HTR-8/SVneo (cell line): ENCODE measurements around the gene DAPK1.
"Not testable (repeated sequence)": the region's sequence is repeated elsewhere in the genome, so short reads cannot be mapped to it uniquely, and the experiment has no call there.

ENCODE experiments used
- DNase-seq: peaks from one replicate; pipeline ENCODE4 v3.0.0; 2011; ENCODE audit warnings: low spot score, mixed read lengths; ENCODE audit not compliant: insufficient read length
- FAIRE-seq: peaks from 2 replicates; lab custom pipeline; 2011; peaks lifted over from hg19 to GRCh38; lab: Jason Lieb, UNC

Gene DAPK1

GRCh38 chr9:87535817-87536539, 38.3 kb downstream of the DAPK1 start:
- DNase-seq: no peak
- FAIRE-seq: no peak

GRCh38 chr9:87537625-87538024, 40.0 kb downstream of the DAPK1 start:
- no peak for DNase-seq
- FAIRE-seq: no peak

GRCh38 chr9:87540444-87541105, 42.9 kb downstream of the DAPK1 start:
- FAIRE-seq (no peak), DNase-seq (no peak)

GRCh38 chr9:87541663-87542062, 44.0 kb downstream of the DAPK1 start:
- no peak for DNase-seq
- no peak for FAIRE-seq

- no peak for FAIRE-seq
- no peak for DNase-seq
Measured at GRCh38 chr9:87542141-87542540, 44.5 kb downstream of the DAPK1 start.

GRCh38 chr9:87543251-87543650, 45.6 kb downstream of the DAPK1 start:
- DNase-seq: no peak

GRCh38 chr9:87545858-87546257, 48.2 kb downstream of the DAPK1 start:
- no peak for FAIRE-seq
- no peak for DNase-seq

More at GRCh38 chr9:87543251-87543650, 45.6 kb downstream of the DAPK1 start:
- FAIRE-seq: no peak

GRCh38 chr9:87546704-87547103, 49.0 kb downstream of the DAPK1 start:
- FAIRE-seq: no peak
- no peak for DNase-seq

GRCh38 chr9:87547671-87548081, 50.0 kb downstream of the DAPK1 start:
- no peak for FAIRE-seq
- DNase-seq: no peak

- no peak for FAIRE-seq
- no peak for DNase-seq
Measured at GRCh38 chr9:87548159-87548558, 50.5 kb downstream of the DAPK1 start.

- not testable (repeated sequence) for FAIRE-seq, DNase-seq
Measured at GRCh38 chr9:87549088-87549487, 51.4 kb downstream of the DAPK1 start.

- FAIRE-seq (no peak), DNase-seq (no peak)
Measured at GRCh38 chr9:87549791-87550190, 52.1 kb downstream of the DAPK1 start.

GRCh38 chr9:87550253-87550954, 52.7 kb downstream of the DAPK1 start:
- no peak for FAIRE-seq

GRCh38 chr9:87551772-87552217, 54.1 kb downstream of the DAPK1 start:
- DNase-seq (no peak), FAIRE-seq (no peak)

More at GRCh38 chr9:87550253-87550954, 52.7 kb downstream of the DAPK1 start:
- no peak for DNase-seq

GRCh38 chr9:87554171-87554910, 56.7 kb downstream of the DAPK1 start:
- no peak for DNase-seq
- FAIRE-seq: no peak

GRCh38 chr9:87554976-87555375, 57.3 kb downstream of the DAPK1 start:
- DNase-seq (no peak), FAIRE-seq (no peak)

- no peak for DNase-seq
- FAIRE-seq: no peak
Measured at GRCh38 chr9:87556039-87556438, 58.4 kb downstream of the DAPK1 start.

- DNase-seq: no peak
- no peak for FAIRE-seq
Measured at GRCh38 chr9:87556821-87557220, 59.2 kb downstream of the DAPK1 start.

- DNase-seq (no peak), FAIRE-seq (no peak)
Measured at GRCh38 chr9:87557996-87558395, 60.3 kb downstream of the DAPK1 start.

- DNase-seq (no peak), FAIRE-seq (no peak)
Measured at GRCh38 chr9:87558606-87559190, 61.0 kb downstream of the DAPK1 start.
